CD4-positive, alpha-beta T cell treated with Interleukin-21 for 1 hour (primary cell): ENCODE measurements around the gene CYFIP1.
A peak's percentile ranks its signal among the peaks of the same experiment; 100 is the strongest.

ENCODE experiments used
- DNase-seq: peaks from one replicate; pipeline ENCODE4 v3.0.0-alpha.2; 2020

The CYFIP1 gene

GRCh38 chr15:22887157-22887951 is 92.8 kb downstream of the CYFIP1 start:
- DNase-seq = no peak

GRCh38 chr15:22885120-22885519 is 95.0 kb downstream of the CYFIP1 start:
- DNase-seq = no peak

DNA sequence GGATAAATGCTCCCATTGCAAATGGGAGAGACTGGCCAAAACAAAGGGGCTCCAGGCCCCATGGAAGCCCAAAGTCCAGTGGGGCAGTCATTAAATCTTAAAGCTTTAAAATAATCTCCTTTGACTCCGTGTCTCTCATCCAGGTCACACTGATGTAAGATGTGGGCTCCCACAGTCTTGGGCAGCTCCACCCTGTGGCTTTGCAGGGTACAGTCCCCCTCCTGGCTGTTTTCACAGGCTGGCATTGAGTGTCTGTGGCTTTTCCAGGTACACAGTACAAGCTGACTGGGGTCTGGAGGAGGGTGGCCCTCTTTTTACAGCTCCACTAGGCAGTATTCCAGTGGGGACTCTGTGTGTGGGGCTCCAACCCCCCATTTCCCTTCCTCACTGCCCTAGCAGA is 95.8 kb downstream of the CYFIP1 start:
- DNase-seq = peak; percentile 19

DNA sequence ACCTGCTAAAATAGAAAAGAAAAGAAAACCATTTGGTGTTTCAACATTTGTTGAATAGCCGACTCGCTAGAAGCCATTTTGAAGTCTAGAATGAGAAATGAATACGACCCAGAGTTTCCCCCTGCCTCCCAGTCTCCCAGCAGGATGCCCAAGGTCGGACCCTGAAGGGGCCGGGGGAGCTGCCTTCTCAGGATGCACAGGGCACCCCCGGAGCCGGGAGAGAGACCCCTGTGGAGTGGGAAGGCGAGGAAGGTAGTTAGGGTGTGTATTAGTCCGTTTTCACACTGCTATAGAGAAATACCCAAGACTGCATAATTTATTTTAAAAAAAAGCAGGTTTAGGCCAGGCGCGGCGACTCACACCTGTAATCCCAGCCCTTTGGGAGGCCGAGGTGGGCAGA is 97.0 kb downstream of the CYFIP1 start:
- no peak for DNase-seq

DNA sequence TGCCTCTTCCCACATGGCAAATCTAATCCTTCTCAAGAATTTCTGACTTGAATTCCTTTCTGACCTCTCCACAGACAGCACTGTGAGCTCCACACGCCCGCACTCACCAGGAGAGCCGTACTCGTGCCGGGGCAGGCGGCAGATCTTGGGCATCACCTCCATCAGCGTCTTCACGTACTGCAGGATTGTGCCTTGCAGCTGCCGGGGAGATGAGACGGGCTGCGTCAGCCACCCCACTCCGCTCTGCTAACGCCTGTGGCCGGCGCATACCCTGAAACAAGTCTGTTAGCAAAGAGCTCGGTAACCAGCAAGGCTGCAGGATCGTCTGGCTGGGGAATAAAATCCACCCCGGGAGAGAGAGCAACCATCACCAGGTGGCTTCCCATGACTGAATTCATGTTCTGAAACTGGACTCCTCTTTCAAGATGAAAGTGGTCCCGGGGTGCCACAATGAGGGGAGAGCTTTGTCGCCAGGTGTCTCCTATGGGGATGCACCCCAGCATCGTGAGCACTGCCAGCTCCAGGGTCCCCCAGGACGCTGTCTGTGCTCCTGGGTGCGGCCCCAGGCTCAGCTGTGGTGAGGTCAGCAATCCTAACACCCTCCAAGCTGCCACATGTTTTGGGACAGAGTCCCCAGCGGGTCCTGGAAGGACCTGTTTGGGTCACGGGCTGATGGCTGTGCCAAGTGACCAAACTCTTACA is 98.3 kb downstream of the CYFIP1 start:
- DNase-seq = no peak

- no peak for DNase-seq
Observed at GRCh38 chr15:22880981-22881738, 99.0 kb downstream of the CYFIP1 start.

GRCh38 chr15:22880068-22880980 is 99.8 kb downstream of the CYFIP1 start:
- DNase-seq = no peak

- no peak for DNase-seq
Observed at GRCh38 chr15:22878103-22878502, 102.1 kb downstream of the CYFIP1 start.

DNA sequence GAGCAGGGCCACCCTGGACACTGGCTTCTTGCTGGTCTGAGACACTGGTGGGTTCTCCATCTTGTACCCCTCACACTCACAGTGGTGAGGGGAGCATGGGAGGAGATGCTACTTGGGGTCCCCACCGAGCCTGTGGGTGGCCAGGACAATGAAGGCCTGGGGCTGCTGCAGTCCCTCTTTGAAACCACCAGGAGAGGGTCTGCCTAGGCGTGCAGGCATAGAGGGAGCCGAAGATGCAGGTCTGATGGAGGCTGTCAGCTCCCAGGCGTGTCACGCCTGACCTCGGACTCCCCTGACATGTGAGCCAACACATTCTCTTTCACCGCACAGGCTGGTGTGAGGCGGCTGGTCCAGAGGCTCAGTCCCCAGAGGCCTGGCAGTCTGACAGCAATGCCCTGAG is 102.6 kb downstream of the CYFIP1 start:
- DNase-seq = no peak

GRCh38 chr15:22877117-22877516 is 103.1 kb downstream of the CYFIP1 start:
- DNase-seq = no peak

DNA sequence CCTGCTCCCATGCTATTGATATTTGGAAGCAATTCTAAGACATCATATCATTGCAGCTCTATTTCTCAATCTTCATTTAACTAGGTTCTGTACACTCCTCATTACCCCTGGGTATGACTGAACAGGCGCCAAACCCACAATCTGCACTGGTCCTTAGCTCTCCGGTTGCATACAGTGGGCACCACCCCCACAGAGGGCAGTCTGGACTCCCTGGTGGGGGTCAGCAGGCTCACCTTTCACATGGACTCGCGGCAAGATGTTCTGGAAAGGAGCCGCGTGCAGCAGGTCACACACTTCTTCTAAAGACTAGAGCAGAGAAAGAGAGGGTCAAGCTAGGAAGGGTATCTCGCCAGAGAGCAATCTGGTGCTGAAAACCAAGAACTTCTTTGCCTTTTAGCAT is 105.2 kb downstream of the CYFIP1 start:
- DNase-seq = no peak

DNA sequence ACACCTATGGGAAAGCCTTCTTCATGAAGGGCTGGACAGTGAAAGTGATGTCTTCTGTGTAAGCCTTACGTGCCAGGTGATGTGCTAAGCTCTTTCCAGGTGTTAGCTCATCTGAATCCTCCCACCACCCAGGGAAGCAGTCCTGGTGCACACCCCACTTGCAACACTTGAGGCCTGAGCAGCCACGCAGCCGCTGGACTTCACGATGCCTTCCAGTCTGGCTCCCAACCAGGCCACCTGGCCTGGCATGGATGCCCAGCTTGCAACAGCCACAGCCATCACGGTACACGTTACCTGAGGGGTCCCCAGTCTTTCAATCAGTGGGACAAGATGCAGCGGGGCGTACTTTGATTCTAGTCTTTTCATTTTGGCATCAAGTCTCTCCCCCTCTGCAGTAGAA is 105.9 kb downstream of the CYFIP1 start:
- no peak for DNase-seq

DNA sequence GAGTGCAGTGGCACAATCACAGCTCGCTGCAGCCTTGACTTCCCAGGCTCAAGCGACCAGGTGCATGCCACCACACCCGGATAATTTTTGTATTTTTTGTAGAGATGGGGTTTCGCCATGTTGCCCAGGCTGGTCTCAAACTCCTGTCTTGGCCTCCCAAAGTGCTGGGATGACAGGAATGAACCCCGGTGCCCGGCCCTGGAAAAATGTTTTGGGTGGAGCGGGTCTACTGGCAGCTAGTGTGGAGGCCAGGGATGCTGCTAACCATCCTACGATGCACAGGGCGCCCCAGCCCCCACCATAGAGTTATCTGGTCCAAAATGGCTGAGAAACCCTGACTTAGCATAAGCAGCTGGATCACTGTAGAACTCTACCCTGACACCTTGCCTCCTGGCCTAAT is 106.3 kb downstream of the CYFIP1 start:
- DNase-seq = no peak

DNA sequence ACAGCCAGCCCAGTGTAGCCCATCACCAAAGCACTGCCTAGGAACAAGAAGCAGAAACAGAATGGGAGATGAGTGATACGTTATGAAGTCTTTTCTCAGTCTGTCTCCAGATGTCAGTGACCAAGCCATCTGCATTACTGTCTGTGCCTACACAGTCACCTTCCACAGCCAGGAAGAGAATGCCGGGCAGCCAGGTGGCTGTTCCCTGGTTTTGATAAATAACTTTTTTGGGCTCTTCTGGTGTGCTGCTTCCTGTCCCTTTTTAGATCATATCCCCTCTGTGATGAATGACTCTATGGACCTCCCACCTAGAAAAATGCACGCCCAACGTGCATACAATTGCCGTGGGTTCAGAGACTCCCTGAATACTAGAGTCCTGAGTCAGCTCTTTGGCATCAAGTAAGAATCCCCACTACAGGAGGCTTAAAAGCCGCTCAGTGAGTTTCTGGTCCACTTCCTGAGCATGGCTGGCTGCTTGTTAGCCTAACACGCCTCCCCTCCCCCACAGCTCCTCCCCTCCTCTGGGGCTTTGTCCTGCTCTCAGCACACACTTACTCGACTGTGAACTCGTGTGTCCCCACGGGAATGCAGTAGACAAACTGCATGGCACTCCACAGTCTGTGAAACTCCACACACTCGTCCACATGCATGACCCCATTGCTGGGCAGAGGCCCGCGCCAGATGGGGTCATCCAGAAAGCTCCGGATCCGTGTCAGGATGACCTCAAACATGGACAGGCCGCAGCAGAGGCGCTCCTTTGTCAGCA is 107.0 kb downstream of the CYFIP1 start:
- no peak for DNase-seq

- no peak for DNase-seq
Observed at GRCh38 chr15:22871481-22872086, 108.6 kb downstream of the CYFIP1 start.

- no peak for DNase-seq
Observed at GRCh38 chr15:22870865-22871264, 109.3 kb downstream of the CYFIP1 start.

DNA sequence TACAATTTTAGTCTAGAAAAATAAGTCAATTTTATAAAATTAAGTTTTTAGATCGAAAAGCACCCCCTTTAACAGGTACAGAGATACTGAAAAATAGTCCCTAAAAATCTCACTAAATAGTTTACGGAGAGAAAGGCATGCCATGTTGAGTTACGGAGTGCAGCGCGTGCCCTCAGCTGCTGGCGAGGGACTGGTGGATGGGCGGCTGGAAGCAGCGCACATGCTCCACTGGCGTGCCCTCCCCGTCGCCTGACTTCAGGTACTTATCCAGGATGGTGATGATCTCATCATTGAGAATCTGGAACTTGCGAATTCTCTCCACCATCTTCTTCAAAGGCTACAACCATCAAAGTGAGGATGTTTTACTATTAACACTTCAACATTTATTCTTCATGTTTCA is 110.3 kb downstream of the CYFIP1 start:
- no peak for DNase-seq

GRCh38 chr15:22868928-22869327 is 111.2 kb downstream of the CYFIP1 start:
- DNase-seq = no peak

GRCh38 chr15:22868495-22868894 is 111.7 kb downstream of the CYFIP1 start:
- no peak for DNase-seq

- DNase-seq = no peak
Observed at GRCh38 chr15:22867886-22868285, 112.3 kb downstream of the CYFIP1 start.

- DNase-seq = no peak
Observed at GRCh38 chr15:22866079-22866478, 114.1 kb downstream of the CYFIP1 start.
